ENCODE measurements around the gene DDRGK1. TPM values are rescaled to one million over a fixed set of nuclear protein-coding genes. Genes with fewer than 3 reads are reported as not detected.
A peak's percentile ranks its signal among the peaks of the same experiment; 100 is the strongest.

DDRGK1 gene
- polyA plus RNA-seq, 4 donors: 37.1 to 96.9 (median 69.9) TPM

DNA sequence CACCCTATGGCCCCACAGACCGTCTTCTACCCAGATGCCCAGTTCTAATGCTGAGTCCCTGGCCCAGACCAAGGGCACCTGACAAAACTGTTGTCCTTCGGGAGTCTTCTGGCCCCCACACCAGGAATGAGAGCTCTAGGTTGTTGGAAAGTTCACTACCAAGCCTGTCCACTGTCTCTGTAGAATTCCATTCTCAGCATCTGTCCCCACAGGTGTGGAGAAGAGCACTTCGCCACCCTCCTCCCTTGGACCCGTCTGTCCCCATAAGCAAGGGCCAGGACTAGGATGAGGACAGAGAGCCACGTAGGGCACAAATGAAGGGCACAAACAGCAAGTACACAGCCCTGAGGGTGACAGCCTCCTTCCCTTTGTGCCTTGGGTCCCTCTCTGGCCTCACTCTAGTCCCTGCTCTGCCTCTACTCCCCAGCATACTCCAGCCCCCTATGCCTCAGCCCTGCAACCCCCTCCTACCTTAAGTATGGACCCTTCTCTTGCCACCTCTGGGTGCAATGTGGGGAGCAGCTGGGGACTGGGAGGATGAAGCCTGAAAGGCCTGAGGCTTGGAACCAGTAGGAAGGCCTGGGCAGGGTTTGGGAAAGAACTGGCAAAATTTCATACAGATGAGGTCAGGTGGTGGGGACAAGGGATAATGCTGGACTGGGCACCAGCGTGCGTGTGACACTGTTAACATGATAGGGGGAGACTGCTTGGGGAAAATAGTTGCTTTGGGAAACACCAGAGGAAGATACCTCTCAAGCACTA is 35.5 kb downstream of the DDRGK1 start:
- H3K4me3 ChIP-seq (ENCODE audit: low read depth in 1 of 3, low read length in 3 of 3): no peak overlapping the region
- no peaks in the 10 kb centered on the region for H3K9me3 ChIP-seq (ENCODE audit: control insufficient read depth in 2 of 2, insufficient read depth in 1 of 2, low read depth in 1 of 2, low read length in 1 of 2)
- DNase-seq: no peak
- peak overlapping the region in 2 of 3 donors; percentile 36 to 45 for H3K27ac ChIP-seq (ENCODE audit: low read depth in 1 of 3, low read length in 2 of 3)
- peaks cover 0 to 10% (median 0%) of the 10 kb centered on the region in 3 donors for H3K27me3 ChIP-seq (ENCODE audit: control insufficient read depth in 3 of 3, insufficient read depth in 3 of 3, low read length in 3 of 3)
- H3K4me1 ChIP-seq (ENCODE audit: control insufficient read depth in 3 of 3, insufficient read depth in 2 of 3, low read depth in 1 of 3, low read length in 2 of 3): peaks cover 0 to 18% (median 1%) of the 10 kb centered on the region in 3 donors
- WGBS, 3 donors: 47 to 78% (median 61%) methylated on average over 7 of the region's 7 CpGs
- H3K36me3 ChIP-seq (ENCODE audit: control insufficient read depth in 3 of 3, insufficient read depth in 2 of 3, low read depth in 1 of 3, low read length in 3 of 3): peaks cover 0 to 12% (median 0%) of the 10 kb centered on the region in 3 donors
- FAIRE-seq: no peak

DNA sequence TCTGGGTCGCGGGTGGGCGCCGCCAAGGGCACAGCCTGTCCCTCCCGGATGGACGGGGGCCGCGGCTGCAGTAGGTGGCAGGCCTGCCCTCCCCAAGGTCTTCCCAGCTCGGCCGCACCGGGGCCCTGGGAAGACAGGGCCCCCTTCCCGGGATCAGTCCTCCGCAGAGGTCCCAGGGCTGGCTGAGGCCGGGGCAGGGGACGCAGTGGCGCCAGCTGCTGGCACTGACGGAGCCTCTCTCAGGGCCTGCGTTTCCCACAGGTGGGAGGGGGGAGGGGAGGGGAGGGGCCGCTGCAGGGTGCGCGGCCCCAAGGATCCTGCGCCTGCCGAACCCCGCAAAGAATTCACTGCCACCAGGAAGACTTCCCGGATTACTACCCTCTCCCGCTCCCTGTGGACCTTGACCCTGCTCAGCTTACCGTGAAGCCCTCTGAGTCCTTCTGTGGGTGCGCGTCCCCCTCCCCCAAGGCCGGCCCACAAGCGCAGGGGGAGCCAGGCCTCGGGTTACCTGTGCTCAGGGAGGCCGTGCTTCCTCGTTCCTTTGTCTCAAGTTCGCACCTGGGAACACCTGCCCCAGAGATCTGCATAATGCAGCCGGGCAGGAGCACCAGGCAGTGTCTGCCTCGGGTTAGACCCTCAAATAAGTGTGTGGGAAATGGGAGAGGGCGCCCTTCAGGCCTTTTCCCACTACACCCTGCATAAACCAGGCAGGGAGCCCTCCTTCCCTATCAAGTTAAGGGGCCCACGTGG is 36.2 kb downstream of the DDRGK1 start:
- FAIRE-seq (no peak), DNase-seq (peak; percentile 90 to 94)
- peaks cover 0 to 16% (median 0%) of the 10 kb centered on the region in 3 donors for H3K36me3 ChIP-seq (ENCODE audit: control insufficient read depth in 3 of 3, insufficient read depth in 2 of 3, low read depth in 1 of 3, low read length in 3 of 3)
- H3K27me3 ChIP-seq (ENCODE audit: control insufficient read depth in 3 of 3, insufficient read depth in 3 of 3, low read length in 3 of 3): peaks cover 0 to 6% (median 0%) of the 10 kb centered on the region in 3 donors
- H3K4me3 ChIP-seq (ENCODE audit: low read depth in 1 of 3, low read length in 3 of 3): peak overlapping the region in 2 of 3 donors; percentile 43 to 55
- WGBS, 3 donors: 7 to 31% (median 19%) methylated on average over 18 to 39 of the region's 39 CpGs
- no peaks in the 10 kb centered on the region for H3K9me3 ChIP-seq (ENCODE audit: control insufficient read depth in 2 of 2, insufficient read depth in 1 of 2, low read depth in 1 of 2, low read length in 1 of 2)
- peaks cover 0 to 18% (median 1%) of the 10 kb centered on the region in 3 donors for H3K4me1 ChIP-seq (ENCODE audit: control insufficient read depth in 3 of 3, insufficient read depth in 2 of 3, low read depth in 1 of 3, low read length in 2 of 3)
- H3K27ac ChIP-seq (ENCODE audit: low read depth in 1 of 3, low read length in 2 of 3): peak overlapping the region in 2 of 3 donors; percentile 38 to 48

DNA sequence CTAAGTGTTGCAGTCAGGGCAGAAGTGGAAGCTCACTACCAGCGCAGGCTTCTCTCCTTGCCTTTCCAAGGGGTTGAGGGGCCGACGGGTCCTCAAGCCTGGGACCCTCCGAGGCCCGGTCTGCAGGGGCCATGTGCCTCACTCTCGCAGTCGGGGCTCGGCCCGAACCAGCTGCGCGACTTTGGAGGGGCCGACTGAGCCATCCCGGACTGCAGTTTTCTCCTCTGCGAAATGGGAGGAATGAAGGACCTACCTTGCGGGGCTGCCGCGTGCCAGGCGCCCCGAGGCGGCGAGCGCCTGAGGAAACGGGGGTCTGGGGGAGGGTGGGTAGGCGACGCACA is 36.8 kb downstream of the DDRGK1 start:
- H3K27me3 ChIP-seq (ENCODE audit: control insufficient read depth in 3 of 3, insufficient read depth in 3 of 3, low read length in 3 of 3): peaks cover 0 to 6% (median 0%) of the 10 kb centered on the region in 3 donors
- H3K36me3 ChIP-seq (ENCODE audit: control insufficient read depth in 3 of 3, insufficient read depth in 2 of 3, low read depth in 1 of 3, low read length in 3 of 3): peaks cover 0 to 16% (median 0%) of the 10 kb centered on the region in 3 donors
- H3K4me3 ChIP-seq (ENCODE audit: low read depth in 1 of 3, low read length in 3 of 3): peak overlapping the region in 2 of 3 donors; percentile 43 to 55
- 13 to 51% (median 28%) methylated on average over 11 to 25 of the region's 25 CpGs for WGBS, 3 donors
- H3K4me1 ChIP-seq (ENCODE audit: control insufficient read depth in 3 of 3, insufficient read depth in 2 of 3, low read depth in 1 of 3, low read length in 2 of 3): peaks cover 0 to 17% (median 1%) of the 10 kb centered on the region in 3 donors
- no peaks in the 10 kb centered on the region for H3K9me3 ChIP-seq (ENCODE audit: control insufficient read depth in 2 of 2, insufficient read depth in 1 of 2, low read depth in 1 of 2, low read length in 1 of 2)
- no peak for DNase-seq
- peak overlapping the region in 2 of 3 donors; percentile 38 to 48 for H3K27ac ChIP-seq (ENCODE audit: low read depth in 1 of 3, low read length in 2 of 3)
- no peak for FAIRE-seq

DNA sequence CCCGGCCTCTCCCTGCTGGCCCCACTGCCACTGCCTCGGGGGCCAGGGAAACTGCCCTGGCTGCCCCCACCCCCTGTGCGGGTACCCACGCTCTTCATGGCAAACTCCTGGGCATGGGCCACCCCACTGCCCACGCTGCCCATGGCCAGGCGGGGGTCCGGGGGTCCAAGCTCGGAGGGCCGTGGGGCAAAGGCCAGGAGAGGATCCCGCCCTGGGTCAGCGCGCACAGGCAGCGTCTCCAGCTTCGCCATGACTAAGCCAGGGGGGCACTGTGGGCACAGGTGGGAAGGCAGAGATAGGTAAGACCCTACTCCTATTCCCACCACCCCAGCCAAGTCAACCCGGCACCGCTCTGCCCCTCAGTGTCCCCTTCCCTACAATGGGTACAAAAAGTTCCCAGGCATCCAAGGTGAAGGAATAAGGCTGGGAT is 37.6 kb downstream of the DDRGK1 start:
- FAIRE-seq (no peak), DNase-seq (no peak)
- H3K4me1 ChIP-seq (ENCODE audit: control insufficient read depth in 3 of 3, insufficient read depth in 2 of 3, low read depth in 1 of 3, low read length in 2 of 3): peaks cover 0 to 10% (median 1%) of the 10 kb centered on the region in 3 donors
- 92 to 97% (median 95%) methylated on average over 9 to 16 of the region's 16 CpGs for WGBS, 3 donors
- H3K4me3 ChIP-seq (ENCODE audit: low read depth in 1 of 3, low read length in 3 of 3): no peak overlapping the region
- H3K9me3 ChIP-seq (ENCODE audit: control insufficient read depth in 2 of 2, insufficient read depth in 1 of 2, low read depth in 1 of 2, low read length in 1 of 2): no peaks in the 10 kb centered on the region
- peaks cover 0 to 16% (median 0%) of the 10 kb centered on the region in 3 donors for H3K36me3 ChIP-seq (ENCODE audit: control insufficient read depth in 3 of 3, insufficient read depth in 2 of 3, low read depth in 1 of 3, low read length in 3 of 3)
- no peak overlapping the region for H3K27ac ChIP-seq (ENCODE audit: low read depth in 1 of 3, low read length in 2 of 3)
- H3K27me3 ChIP-seq (ENCODE audit: control insufficient read depth in 3 of 3, insufficient read depth in 3 of 3, low read length in 3 of 3): no peaks in the 10 kb centered on the region

DNA sequence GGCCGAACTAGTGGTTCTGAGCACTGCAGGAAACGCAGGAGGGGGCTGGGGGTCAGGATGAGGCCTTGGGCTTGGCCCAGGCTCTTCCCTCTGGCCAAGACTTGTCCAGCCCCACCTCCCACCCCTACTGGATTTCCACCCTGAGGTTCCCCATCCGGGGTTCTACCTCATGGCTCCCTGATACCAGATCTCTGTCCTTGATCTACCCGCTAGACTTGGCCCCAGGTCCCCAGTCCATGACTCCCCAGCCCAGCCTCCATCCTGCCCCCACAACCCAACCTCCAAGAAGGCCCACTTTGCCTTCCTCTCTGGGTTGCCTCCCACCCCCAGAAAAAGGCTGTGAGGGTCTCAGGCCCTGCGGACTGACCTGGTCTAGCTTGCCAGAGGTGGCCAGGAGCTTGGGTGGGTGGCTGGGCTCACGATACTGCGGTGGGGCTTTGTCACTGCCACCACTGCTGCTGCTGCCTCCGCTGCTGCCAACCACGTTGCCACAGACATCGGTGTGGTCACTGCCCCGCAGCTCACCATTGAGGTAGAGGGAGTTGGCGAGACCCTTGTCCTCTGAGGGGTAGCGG is 38.1 kb downstream of the DDRGK1 start:
- H3K27ac ChIP-seq (ENCODE audit: low read depth in 1 of 3, low read length in 2 of 3): no peak overlapping the region
- peaks cover 0 to 16% (median 0%) of the 10 kb centered on the region in 3 donors for H3K36me3 ChIP-seq (ENCODE audit: control insufficient read depth in 3 of 3, insufficient read depth in 2 of 3, low read depth in 1 of 3, low read length in 3 of 3)
- DNase-seq (no peak), FAIRE-seq (no peak)
- H3K27me3 ChIP-seq (ENCODE audit: control insufficient read depth in 3 of 3, insufficient read depth in 3 of 3, low read length in 3 of 3): no peaks in the 10 kb centered on the region
- no peak overlapping the region for H3K4me3 ChIP-seq (ENCODE audit: low read depth in 1 of 3, low read length in 3 of 3)
- H3K9me3 ChIP-seq (ENCODE audit: control insufficient read depth in 2 of 2, insufficient read depth in 1 of 2, low read depth in 1 of 2, low read length in 1 of 2): no peaks in the 10 kb centered on the region
- WGBS, 3 donors: 83 to 91% (median 83%) methylated on average over 13 of the region's 13 CpGs
- peaks cover 0 to 10% (median 1%) of the 10 kb centered on the region in 3 donors for H3K4me1 ChIP-seq (ENCODE audit: control insufficient read depth in 3 of 3, insufficient read depth in 2 of 3, low read depth in 1 of 3, low read length in 2 of 3)

DNA sequence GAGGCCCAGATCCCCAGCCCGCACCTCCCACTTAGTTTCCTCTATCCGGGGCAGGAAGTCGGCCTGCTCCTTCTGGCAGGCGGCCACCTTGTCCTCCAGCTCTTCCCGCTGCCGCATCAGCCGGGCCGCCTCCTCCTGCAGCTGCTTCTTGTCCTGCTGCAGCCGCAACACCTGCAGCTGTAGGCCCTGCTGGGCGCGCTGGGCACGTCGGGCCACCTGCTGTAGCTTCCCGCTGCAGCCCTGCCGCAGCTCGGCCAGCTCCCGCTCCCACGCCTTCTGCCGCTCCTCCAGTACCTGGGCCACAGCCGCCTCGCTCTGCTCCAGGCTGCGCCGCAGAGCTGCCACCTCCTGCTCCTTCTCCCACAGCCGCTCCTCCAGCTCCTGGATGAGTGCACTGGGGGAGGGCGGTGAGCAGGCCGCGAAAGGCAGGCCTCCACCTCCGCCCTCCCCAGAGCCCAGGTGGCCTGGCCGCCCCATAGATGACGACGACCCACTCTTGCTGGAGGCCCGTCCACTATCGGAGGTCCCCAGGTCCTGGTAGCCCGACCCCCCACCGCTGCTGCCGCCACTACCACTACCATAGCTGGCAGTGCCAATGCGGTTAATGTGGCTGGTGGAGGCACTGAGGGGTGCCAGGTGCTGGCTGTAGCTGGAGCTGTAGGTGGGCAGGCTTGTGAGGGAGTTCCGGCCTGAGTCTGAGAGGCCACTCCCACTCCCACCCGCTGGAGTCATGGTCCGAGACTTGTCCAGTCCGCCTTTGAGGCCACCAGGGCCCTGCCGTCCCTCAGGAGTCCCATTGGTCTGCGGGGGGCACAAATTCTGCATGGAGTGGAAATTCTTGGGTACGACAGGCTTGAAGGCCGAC is 38.8 kb downstream of the DDRGK1 start:
- DNase-seq: peak; percentile 39 to 43
- no peak for FAIRE-seq
- 45 to 72% (median 54%) methylated on average over 35 to 45 of the region's 45 CpGs for WGBS, 3 donors

DNA sequence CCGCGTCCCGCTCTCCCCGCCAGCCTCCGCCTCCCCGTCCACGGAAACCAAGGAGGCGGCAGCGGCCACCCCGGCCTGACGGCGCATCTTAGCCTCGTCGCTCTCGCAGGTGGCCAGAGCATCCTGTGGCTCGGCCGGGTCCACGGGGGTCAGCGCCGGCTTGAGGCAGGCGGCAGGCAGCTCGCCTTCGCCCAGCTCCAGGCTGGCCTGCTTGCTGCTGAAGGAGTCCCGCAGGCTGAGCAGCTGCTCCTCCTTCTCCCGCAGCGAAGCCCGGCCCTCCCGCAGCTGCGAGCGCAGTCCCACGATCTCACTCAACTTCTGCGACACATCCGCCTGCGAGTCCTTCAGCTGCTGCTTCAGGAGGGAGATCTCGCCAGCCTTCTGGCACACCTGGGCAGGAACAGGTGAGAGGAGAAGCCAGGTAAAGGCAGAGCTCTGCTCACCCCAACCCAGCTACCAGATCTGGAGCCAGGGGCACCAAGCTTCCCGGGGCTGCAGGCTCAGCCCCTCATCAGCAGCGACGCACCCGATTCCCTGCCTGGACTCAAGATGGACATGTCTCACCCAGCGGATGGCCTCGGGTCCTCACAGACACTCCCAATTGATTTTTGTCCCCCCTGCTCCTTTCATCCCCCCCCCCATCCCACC is 39.6 kb downstream of the DDRGK1 start:
- H3K9me3 ChIP-seq (ENCODE audit: control insufficient read depth in 2 of 2, insufficient read depth in 1 of 2, low read depth in 1 of 2, low read length in 1 of 2): no peaks in the 10 kb centered on the region
- DNase-seq (no peak), FAIRE-seq (no peak)
- H3K27me3 ChIP-seq (ENCODE audit: control insufficient read depth in 3 of 3, insufficient read depth in 3 of 3, low read length in 3 of 3): no peaks in the 10 kb centered on the region
- peaks cover 0 to 10% (median 1%) of the 10 kb centered on the region in 3 donors for H3K4me1 ChIP-seq (ENCODE audit: control insufficient read depth in 3 of 3, insufficient read depth in 2 of 3, low read depth in 1 of 3, low read length in 2 of 3)
- WGBS, 3 donors: 88 to 92% (median 88%) methylated on average over 36 to 41 of the region's 41 CpGs
- H3K27ac ChIP-seq (ENCODE audit: low read depth in 1 of 3, low read length in 2 of 3): no peak overlapping the region
- peaks cover 0 to 16% (median 0%) of the 10 kb centered on the region in 3 donors for H3K36me3 ChIP-seq (ENCODE audit: control insufficient read depth in 3 of 3, insufficient read depth in 2 of 3, low read depth in 1 of 3, low read length in 3 of 3)
- no peak overlapping the region for H3K4me3 ChIP-seq (ENCODE audit: low read depth in 1 of 3, low read length in 3 of 3)

More for the DNA sequence above, 38.8 kb downstream of the DDRGK1 start:
- H3K27ac ChIP-seq (ENCODE audit: low read depth in 1 of 3, low read length in 2 of 3): no peak overlapping the region
- H3K27me3 ChIP-seq (ENCODE audit: control insufficient read depth in 3 of 3, insufficient read depth in 3 of 3, low read length in 3 of 3): no peaks in the 10 kb centered on the region
- H3K9me3 ChIP-seq (ENCODE audit: control insufficient read depth in 2 of 2, insufficient read depth in 1 of 2, low read depth in 1 of 2, low read length in 1 of 2): no peaks in the 10 kb centered on the region
- peaks cover 0 to 10% (median 1%) of the 10 kb centered on the region in 3 donors for H3K4me1 ChIP-seq (ENCODE audit: control insufficient read depth in 3 of 3, insufficient read depth in 2 of 3, low read depth in 1 of 3, low read length in 2 of 3)
- no peak overlapping the region for H3K4me3 ChIP-seq (ENCODE audit: low read depth in 1 of 3, low read length in 3 of 3)
- peaks cover 0 to 16% (median 0%) of the 10 kb centered on the region in 3 donors for H3K36me3 ChIP-seq (ENCODE audit: control insufficient read depth in 3 of 3, insufficient read depth in 2 of 3, low read depth in 1 of 3, low read length in 3 of 3)
